Measurements from ENCODE around the gene OBP2B. TPM values are rescaled to one million over a fixed set of nuclear protein-coding genes. Genes with fewer than 3 reads are reported as not detected.
A peak's percentile ranks its signal among the peaks of the same experiment; 100 is the strongest.

The OBP2B gene
- total RNA-seq, 1 experiment from 2014 or later = not detected

DNA sequence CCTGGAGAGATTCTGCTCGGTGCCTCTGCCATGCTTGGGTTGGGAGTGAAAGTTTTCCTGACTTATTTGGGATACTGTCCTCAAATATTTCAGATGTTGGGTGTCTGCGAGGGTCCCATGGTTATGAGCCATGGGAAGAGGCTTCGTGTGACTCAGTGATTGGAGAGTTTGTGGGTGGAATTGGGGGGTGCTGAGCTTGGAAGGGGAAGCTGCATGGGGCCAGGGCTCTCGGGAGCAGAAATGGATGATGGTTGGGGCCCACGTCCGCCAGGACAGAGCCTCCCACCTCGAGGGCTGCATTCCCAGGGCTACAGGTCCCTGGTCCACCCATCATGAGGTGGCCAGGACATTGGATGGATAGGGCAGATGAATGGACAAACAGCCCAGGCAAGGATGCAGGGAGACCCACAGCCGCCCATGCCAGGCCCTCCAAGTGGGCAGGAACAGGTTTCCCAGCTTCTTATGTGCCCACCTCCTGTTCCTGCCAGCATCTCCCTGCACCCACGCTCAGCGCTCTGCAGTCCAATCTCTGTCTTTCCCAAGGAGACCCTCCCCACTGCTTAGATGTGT, 5.5 kb downstream of the OBP2B start:
- no peak for DNase-seq
- Histone ChIP-seq H3K9me3 (replicated peaks) (no peaks in the 10 kb centered on the region), H3K36me3 (no peaks in the 10 kb centered on the region), H3K4me3 (no peak overlapping the region), H3K27me3 (peaks cover 37% of the 10 kb centered on the region), H3K4me1 (no peaks in the 10 kb centered on the region), H3K27ac (no peak overlapping the region)

DNA sequence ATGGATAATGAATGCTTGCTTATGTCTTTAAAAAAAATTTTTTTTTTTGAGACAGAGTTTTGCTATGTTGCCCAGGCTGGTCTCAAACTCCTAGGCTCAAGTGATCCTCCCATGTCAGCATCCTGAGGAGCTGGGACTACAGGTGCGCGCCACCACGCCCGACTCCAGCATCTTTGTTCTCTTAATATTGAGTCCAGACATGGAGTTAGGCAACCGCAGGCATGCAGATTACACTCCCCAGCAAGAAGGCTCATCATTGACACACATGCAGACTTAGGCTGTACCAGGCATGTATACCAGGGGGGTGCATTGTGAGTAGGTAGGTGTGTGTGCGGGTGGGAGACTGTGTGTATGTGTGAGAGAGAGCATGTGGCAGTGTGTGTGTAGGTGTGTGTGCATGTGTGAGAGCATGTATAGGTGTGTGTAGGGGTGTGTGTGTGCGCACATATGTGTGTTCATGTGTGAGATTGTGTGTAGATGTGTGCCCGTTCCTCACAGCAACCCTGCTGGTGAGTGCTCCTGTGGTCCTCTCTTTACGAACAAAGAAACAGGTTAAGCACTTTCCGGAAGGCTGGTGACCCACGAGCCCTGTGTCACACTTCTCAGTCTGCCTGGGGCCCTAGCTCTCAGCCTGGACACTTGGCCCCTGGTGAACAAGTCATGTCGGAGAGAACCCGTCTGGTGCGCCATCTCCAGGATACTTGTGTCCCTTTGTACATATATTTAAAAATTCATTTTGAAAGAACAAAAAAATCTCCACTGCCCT, 6.2 kb downstream of the OBP2B start:
- H3K36me3 ChIP-seq = no peaks in the 10 kb centered on the region
- H3K27me3 ChIP-seq = peaks cover 37% of the 10 kb centered on the region
- H3K4me3 ChIP-seq = no peak overlapping the region
- H3K27ac ChIP-seq = no peak overlapping the region
- H3K9me3 ChIP-seq (replicated peaks) = no peaks in the 10 kb centered on the region
- H3K4me1 ChIP-seq = no peaks in the 10 kb centered on the region
- DNase-seq = no peak

DNA sequence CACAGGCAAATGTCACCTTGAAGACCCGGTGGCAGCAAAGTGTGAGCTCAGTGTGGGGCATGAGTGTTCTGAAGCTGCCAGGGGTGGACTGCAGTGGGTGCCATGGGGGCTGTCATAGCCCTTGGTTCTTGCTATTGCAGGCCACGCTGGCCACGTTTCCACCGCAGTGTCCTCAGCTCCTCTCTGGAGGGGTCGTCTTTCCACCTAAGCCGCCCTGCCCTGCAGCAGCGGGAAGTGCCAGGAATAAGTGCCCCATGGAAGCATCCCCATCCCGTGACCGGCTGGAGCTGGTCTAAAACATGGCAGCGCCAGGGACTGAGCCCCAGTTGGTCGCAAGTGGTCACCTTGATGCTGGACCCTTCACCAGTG, 6.9 kb downstream of the OBP2B start:
- no peaks in the 10 kb centered on the region for H3K4me1 ChIP-seq
- no peaks in the 10 kb centered on the region for H3K9me3 ChIP-seq (replicated peaks)
- H3K4me3 ChIP-seq = no peak overlapping the region
- DNase-seq = no peak
- no peaks in the 10 kb centered on the region for H3K36me3 ChIP-seq
- peaks cover 36% of the 10 kb centered on the region for H3K27me3 ChIP-seq
- H3K27ac ChIP-seq = no peak overlapping the region

DNA sequence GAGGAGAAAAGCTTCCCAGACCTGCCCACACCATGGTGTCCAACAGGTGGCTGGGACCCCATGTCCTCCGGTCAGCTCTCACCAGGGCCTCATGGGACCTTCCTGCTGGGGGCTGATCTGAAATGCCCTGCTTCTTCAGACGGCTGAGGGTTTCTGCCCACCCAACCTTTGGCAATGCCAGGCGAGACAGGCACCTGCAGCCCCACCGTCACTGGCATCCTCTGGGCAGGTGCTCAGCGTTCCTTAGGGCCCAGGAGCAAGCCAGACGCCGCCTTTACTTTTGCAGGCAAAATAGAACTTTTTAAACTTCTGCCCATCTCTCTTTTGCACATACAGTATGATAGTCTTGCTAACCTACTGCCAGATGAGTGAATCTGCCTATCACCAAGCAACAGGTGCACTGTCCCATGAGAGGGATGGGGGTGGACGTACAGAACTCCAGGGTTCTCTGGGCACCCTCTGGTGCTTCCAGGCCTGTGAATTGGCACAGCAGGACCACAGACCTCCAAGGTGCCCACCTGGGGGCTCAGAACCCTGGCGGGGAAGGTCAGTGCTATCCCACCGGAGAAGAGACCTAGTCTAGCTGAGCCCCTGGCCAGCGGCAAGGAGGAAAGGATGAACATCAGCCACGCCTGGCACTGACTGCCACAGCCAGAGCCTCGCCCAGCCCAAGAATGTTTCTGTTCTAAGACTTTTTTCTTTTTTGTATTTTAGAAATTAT, 7.5 kb downstream of the OBP2B start:
- Histone ChIP-seq H3K4me1 (no peaks in the 10 kb centered on the region), H3K27me3 (peaks cover 31% of the 10 kb centered on the region), H3K27ac (no peak overlapping the region), H3K4me3 (no peak overlapping the region), H3K36me3 (no peaks in the 10 kb centered on the region), H3K9me3 (replicated peaks) (no peaks in the 10 kb centered on the region)
- DNase-seq = no peak

DNA sequence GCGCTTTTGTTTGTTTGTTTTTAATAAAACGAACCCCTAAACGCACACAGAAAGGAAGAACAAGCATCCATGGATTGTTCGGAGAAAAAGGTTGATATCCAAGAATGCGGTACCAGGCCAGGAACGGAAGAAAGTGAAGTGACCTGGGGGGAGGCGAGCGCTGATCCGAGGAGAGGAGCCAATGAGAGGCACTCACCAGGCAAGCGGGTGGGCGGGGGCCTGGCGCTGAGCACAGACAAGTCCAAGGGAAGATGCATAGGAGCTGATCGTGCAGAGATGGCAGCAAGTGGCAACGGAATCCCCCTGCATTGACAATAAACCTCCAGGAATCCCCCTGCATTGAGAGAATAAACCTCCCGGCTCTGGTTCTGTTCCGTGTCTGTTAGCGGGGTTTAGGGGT, 8.4 kb downstream of the OBP2B start:
- peaks cover 27% of the 10 kb centered on the region for H3K27me3 ChIP-seq
- no peaks in the 10 kb centered on the region for H3K9me3 ChIP-seq (replicated peaks)
- no peak overlapping the region for H3K27ac ChIP-seq
- no peak overlapping the region for H3K4me3 ChIP-seq
- H3K4me1 ChIP-seq = no peaks in the 10 kb centered on the region
- DNase-seq = no peak
- H3K36me3 ChIP-seq = no peaks in the 10 kb centered on the region

GRCh38 chr9:133199648-133200321, 9.3 kb downstream of the OBP2B start:
- Histone ChIP-seq H3K27ac (no peak overlapping the region), H3K4me3 (no peak overlapping the region), H3K27me3 (peaks cover 26% of the 10 kb centered on the region), H3K4me1 (no peaks in the 10 kb centered on the region), H3K9me3 (replicated peaks) (peaks cover 6% of the 10 kb centered on the region), H3K36me3 (no peaks in the 10 kb centered on the region)
- no peak for DNase-seq

GRCh38 chr9:133195029-133195428, 14.0 kb downstream of the OBP2B start:
- no peak overlapping the region for H3K4me3 ChIP-seq
- H3K9me3 ChIP-seq (replicated peaks) = peaks cover 10% of the 10 kb centered on the region
- no peak for DNase-seq
- H3K27ac ChIP-seq = no peak overlapping the region
- peaks cover 7% of the 10 kb centered on the region for H3K27me3 ChIP-seq
- no peaks in the 10 kb centered on the region for H3K36me3 ChIP-seq
- no peaks in the 10 kb centered on the region for H3K4me1 ChIP-seq

GRCh38 chr9:133194597-133194996, 14.5 kb downstream of the OBP2B start:
- Histone ChIP-seq H3K4me1 (no peaks in the 10 kb centered on the region), H3K9me3 (replicated peaks) (peaks cover 10% of the 10 kb centered on the region), H3K4me3 (no peak overlapping the region), H3K27ac (no peak overlapping the region), H3K27me3 (peaks cover 7% of the 10 kb centered on the region; the same call in 1 of the 2 replicates), H3K36me3 (no peaks in the 10 kb centered on the region)
- no peak for DNase-seq

DNA sequence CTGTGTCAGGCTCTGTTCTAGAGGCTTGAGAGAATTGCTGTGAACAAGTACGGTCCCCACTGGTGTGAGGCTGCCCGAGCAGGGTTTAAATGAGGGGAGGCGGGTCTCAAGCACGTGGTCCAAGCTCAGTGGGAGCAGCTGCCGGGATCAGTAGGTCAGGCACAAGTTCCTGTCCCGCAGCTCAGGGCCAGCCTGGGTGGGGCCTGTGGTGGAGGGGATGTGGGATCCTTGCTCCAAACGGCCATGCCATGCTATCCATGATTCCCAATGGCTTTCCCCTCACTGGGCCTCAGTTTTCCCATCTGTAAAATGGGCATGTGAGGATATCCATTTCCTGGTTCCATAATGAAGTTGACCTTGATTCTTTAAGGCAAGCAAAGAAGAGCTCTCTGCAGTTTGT, 17.1 kb downstream of the OBP2B start:
- Histone ChIP-seq H3K9me3 (replicated peaks) (peaks cover 10% of the 10 kb centered on the region), H3K27ac (no peak overlapping the region), H3K4me3 (no peak overlapping the region), H3K36me3 (no peaks in the 10 kb centered on the region), H3K4me1 (no peaks in the 10 kb centered on the region), H3K27me3 (peaks cover 16% of the 10 kb centered on the region)
- DNase-seq = no peak

- Histone ChIP-seq H3K27ac (no peak overlapping the region), H3K4me1 (no peaks in the 10 kb centered on the region), H3K4me3 (no peak overlapping the region), H3K9me3 (replicated peaks) (peaks cover 4% of the 10 kb centered on the region; the same call in 1 of the 2 replicates), H3K36me3 (no peaks in the 10 kb centered on the region), H3K27me3 (peaks cover 22% of the 10 kb centered on the region)
- DNase-seq = no peak
Observed at GRCh38 chr9:133189826-133190225, 19.2 kb downstream of the OBP2B start.

DNA sequence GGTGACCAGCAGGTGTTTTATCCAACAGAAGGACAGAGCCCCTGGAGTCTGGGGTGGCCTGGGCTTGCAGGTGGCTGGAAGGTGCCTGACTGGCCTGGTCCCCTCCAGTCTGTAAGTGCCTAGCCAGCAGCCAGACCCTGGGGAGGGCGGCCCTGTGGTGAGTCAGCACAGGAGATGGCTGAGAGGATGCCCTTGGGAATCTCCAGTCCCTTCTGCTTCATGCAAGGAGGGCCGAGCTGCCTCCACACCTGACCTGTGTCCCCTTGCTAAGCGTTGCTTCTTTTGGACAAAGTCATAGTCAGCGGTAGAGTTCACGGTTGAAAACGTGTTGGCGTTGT, 20.2 kb downstream of the OBP2B start:
- no peaks in the 10 kb centered on the region for H3K9me3 ChIP-seq (replicated peaks)
- no peak for DNase-seq
- peaks cover 18% of the 10 kb centered on the region for H3K27me3 ChIP-seq
- no peak overlapping the region for H3K27ac ChIP-seq
- H3K36me3 ChIP-seq = no peaks in the 10 kb centered on the region
- H3K4me1 ChIP-seq = no peaks in the 10 kb centered on the region
- H3K4me3 ChIP-seq = no peak overlapping the region

GRCh38 chr9:133188006-133188842, 20.8 kb downstream of the OBP2B start:
- Histone ChIP-seq H3K27me3 (peaks cover 18% of the 10 kb centered on the region), H3K27ac (no peak overlapping the region), H3K36me3 (no peaks in the 10 kb centered on the region), H3K4me1 (no peaks in the 10 kb centered on the region), H3K4me3 (no peak overlapping the region), H3K9me3 (replicated peaks) (no peaks in the 10 kb centered on the region)
- DNase-seq = peak in 1 of 2 experiments; percentile 48

DNA sequence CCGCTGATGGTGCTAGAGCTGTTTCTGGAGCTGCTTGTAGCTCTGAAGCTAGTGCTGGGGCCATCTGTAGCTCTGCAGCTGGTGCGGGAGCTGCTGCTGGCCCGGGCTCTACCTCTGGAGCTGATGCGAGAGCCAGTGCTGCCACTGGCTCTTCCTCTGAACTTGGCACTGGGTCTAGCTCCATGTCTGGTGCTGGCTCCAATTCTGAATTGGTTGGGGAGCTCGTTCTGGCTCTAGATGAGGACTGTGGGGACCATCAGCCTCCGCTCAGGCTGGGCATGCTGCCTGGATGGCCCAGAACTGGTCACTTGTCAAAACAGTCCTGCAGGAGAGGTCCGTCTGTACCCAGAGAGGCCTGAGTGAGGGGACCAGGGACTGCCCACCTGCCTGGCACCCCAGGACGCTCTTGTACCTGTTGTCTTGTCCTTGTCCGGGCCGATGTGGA, 21.5 kb downstream of the OBP2B start:
- Histone ChIP-seq H3K27me3 (peaks cover 18% of the 10 kb centered on the region), H3K4me3 (no peak overlapping the region), H3K36me3 (no peaks in the 10 kb centered on the region), H3K4me1 (no peaks in the 10 kb centered on the region), H3K9me3 (replicated peaks) (no peaks in the 10 kb centered on the region), H3K27ac (no peak overlapping the region)
- no peak for DNase-seq

- Histone ChIP-seq H3K9me3 (replicated peaks) (no peaks in the 10 kb centered on the region), H3K4me1 (no peaks in the 10 kb centered on the region), H3K27ac (no peak overlapping the region), H3K4me3 (no peak overlapping the region), H3K27me3 (peaks cover 24% of the 10 kb centered on the region), H3K36me3 (no peaks in the 10 kb centered on the region)
- DNase-seq = no peak
Observed at GRCh38 chr9:133186736-133187135, 22.3 kb downstream of the OBP2B start.
